ENCODE results near the gene ID3. TPM values are rescaled to one million over a fixed set of nuclear protein-coding genes. Genes with fewer than 3 reads are reported as not detected.
A peak's percentile ranks its signal among the peaks of the same experiment; 100 is the strongest.

ID3 gene
- total RNA-seq, 1 donor from 2014 or later, result 495 TPM

GRCh38 chr1:23576338-23577055, 17.2 kb upstream of the ID3 start:
- Mint-ChIP-seq H3K9me3 (peaks cover 7% of the 10 kb centered on the region), H3K27ac (peak overlapping the region; percentile 86), H3K4me1 (ENCODE audit: unreplicated experiment) (peaks cover 44% of the 10 kb centered on the region), H3K36me3 (no peaks in the 10 kb centered on the region), H3K27me3 (no peaks in the 10 kb centered on the region), H3K4me3 (no peak overlapping the region)
- no peak for TF ChIP-seq CTCF (conservative IDR thresholded peaks at IDR 0.05)
- no peak for DNase-seq (ENCODE audit: extremely low spot score, unreplicated experiment)

DNA sequence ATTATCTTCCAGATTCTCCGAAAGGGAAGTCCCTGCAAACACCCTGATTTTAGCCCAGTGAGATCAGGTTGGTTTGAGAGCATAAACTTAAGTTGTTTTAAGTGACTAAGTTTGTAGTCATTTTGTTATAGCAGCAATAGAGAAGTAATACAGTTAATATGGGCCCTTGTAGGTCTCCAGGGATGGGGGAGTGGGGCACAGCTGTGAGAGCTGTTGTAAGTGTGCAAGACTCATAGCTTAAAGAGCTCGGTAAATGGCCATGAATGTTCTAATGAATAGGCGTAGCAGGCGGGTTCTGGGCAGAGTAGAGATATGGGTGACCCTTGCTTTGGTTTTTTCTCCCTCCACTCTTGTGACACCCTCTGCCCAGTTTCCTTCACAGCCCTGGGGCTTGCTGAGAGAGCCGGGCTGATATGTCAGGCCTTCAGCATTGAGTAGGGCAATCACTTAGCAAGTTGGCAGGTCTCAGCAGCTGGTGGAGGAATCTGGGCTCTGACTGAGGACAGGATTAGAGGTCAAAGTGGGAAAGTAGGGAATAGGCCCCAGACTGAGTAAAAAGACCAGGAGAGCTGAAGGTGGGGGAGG, 16.0 kb upstream of the ID3 start:
- Mint-ChIP-seq H3K4me3 (no peak overlapping the region), H3K9me3 (peaks cover 7% of the 10 kb centered on the region), H3K36me3 (no peaks in the 10 kb centered on the region), H3K4me1 (ENCODE audit: unreplicated experiment) (peaks cover 42% of the 10 kb centered on the region), H3K27ac (no peak overlapping the region), H3K27me3 (no peaks in the 10 kb centered on the region)
- TF ChIP-seq CTCF (conservative IDR thresholded peaks at IDR 0.05), result no peak
- no peak for DNase-seq (ENCODE audit: extremely low spot score, unreplicated experiment)

- Mint-ChIP-seq H3K9me3 (peaks cover 7% of the 10 kb centered on the region), H3K27me3 (no peaks in the 10 kb centered on the region), H3K4me1 (ENCODE audit: unreplicated experiment) (peaks cover 48% of the 10 kb centered on the region), H3K27ac (no peak overlapping the region), H3K36me3 (no peaks in the 10 kb centered on the region), H3K4me3 (no peak overlapping the region)
- no peak for DNase-seq (ENCODE audit: extremely low spot score, unreplicated experiment)
- no peak for TF ChIP-seq CTCF (conservative IDR thresholded peaks at IDR 0.05)
Observed at GRCh38 chr1:23574265-23574754, 15.0 kb upstream of the ID3 start.

GRCh38 chr1:23573574-23574182, 14.4 kb upstream of the ID3 start:
- TF ChIP-seq CTCF (conservative IDR thresholded peaks at IDR 0.05), result no peak
- H3K4me3 Mint-ChIP-seq, result no peak overlapping the region
- no peaks in the 10 kb centered on the region for H3K36me3 Mint-ChIP-seq
- H3K9me3 Mint-ChIP-seq, result peaks cover 7% of the 10 kb centered on the region
- no peaks in the 10 kb centered on the region for H3K27me3 Mint-ChIP-seq
- no peak overlapping the region for H3K27ac Mint-ChIP-seq
- peaks cover 51% of the 10 kb centered on the region for H3K4me1 Mint-ChIP-seq (ENCODE audit: unreplicated experiment)
- DNase-seq (ENCODE audit: extremely low spot score, unreplicated experiment), result no peak

GRCh38 chr1:23571465-23571864, 12.2 kb upstream of the ID3 start:
- TF ChIP-seq CTCF (conservative IDR thresholded peaks at IDR 0.05), result no peak
- Mint-ChIP-seq H3K27ac (peak overlapping the region; percentile 59), H3K4me1 (ENCODE audit: unreplicated experiment) (peaks cover 44% of the 10 kb centered on the region), H3K27me3 (no peaks in the 10 kb centered on the region), H3K9me3 (peaks cover 7% of the 10 kb centered on the region), H3K4me3 (no peak overlapping the region), H3K36me3 (no peaks in the 10 kb centered on the region)
- no peak for DNase-seq (ENCODE audit: extremely low spot score, unreplicated experiment)
